EH (cell line): ENCODE data around the gene TSHZ2.

Source experiments
- DNase-seq: peaks from one replicate; pipeline ENCODE4 v3.0.0-alpha.2; 2015; ENCODE audit warnings: low read depth

The TSHZ2 gene

GRCh38 chr20:52972190-52972937 lies at the start of gene TSHZ2:
TSS of gene TSHZ2 (plus strand) at chr20:52972358. CDS start at chr20:52973294, 936 bp downstream.
- DNase-seq, result no peak

GRCh38 chr20:52922436-52922835 lies 49.7 kb upstream of the TSHZ2 start:
- no peak for DNase-seq

- peak; percentile 1 for DNase-seq
These were observed 48.8 kb upstream of the TSHZ2 start for GRCh38 chr20:52923123-52923937.

- DNase-seq, result no peak
These were observed 47.5 kb upstream of the TSHZ2 start for GRCh38 chr20:52924411-52925271.

GRCh38 chr20:52926505-52926904 lies 45.7 kb upstream of the TSHZ2 start:
- no peak for DNase-seq

GRCh38 chr20:52933867-52934266 lies 38.3 kb upstream of the TSHZ2 start:
- DNase-seq, result no peak

- DNase-seq, result no peak
These were observed 35.5 kb upstream of the TSHZ2 start for GRCh38 chr20:52936351-52937340.

- DNase-seq, result no peak
These were observed 34.5 kb upstream of the TSHZ2 start for GRCh38 chr20:52937591-52938100.

GRCh38 chr20:52939141-52939540 lies 33.0 kb upstream of the TSHZ2 start:
- no peak for DNase-seq

GRCh38 chr20:52941808-52942207 lies 30.4 kb upstream of the TSHZ2 start:
- DNase-seq, result no peak

- no peak for DNase-seq
These were observed 28.8 kb upstream of the TSHZ2 start for GRCh38 chr20:52943185-52943841.

GRCh38 chr20:52945268-52945667 lies 26.9 kb upstream of the TSHZ2 start:
- DNase-seq, result no peak

- no peak for DNase-seq
These were observed 26.2 kb upstream of the TSHZ2 start for GRCh38 chr20:52945862-52946522.

GRCh38 chr20:52948491-52948890 lies 23.7 kb upstream of the TSHZ2 start:
- no peak for DNase-seq

- no peak for DNase-seq
These were observed 19.1 kb upstream of the TSHZ2 start for GRCh38 chr20:52953020-52953419.

GRCh38 chr20:52954849-52955248 lies 17.3 kb upstream of the TSHZ2 start:
- no peak for DNase-seq

- DNase-seq, result no peak
These were observed 13.9 kb upstream of the TSHZ2 start for GRCh38 chr20:52958211-52958610.

- DNase-seq, result no peak
These were observed 13.0 kb upstream of the TSHZ2 start for GRCh38 chr20:52959125-52959524.

GRCh38 chr20:52962183-52962582 lies 10.0 kb upstream of the TSHZ2 start:
- DNase-seq, result no peak

GRCh38 chr20:52963131-52963530 lies 9.0 kb upstream of the TSHZ2 start:
- DNase-seq, result no peak
